HepG2 (cell line): Measurements from ENCODE around the gene FAM120B. TPM values are rescaled to one million over a fixed set of nuclear protein-coding genes. Genes with fewer than 3 reads are reported as not detected.

Source experiments
- AHDC1 ChIP-seq: sonication (generic); formaldehyde crosslinking; IDR thresholded peaks from 2 replicates; pipeline ENCODE4 v1.5.1; 2020; ENCODE audit warnings: mild to moderate bottlenecking, missing genetic modification reagents, borderline replicate concordance
- BATF2 ChIP-seq: sonication (generic); formaldehyde crosslinking; IDR thresholded peaks from 2 replicates; pipeline ENCODE4 v1.8.0; 2022; ENCODE audit warnings: mild to moderate bottlenecking, missing genetic modification reagents, moderate library complexity
- CCDC6 ChIP-seq: sonication (generic); formaldehyde crosslinking; IDR thresholded peaks from 2 replicates; pipeline ENCODE4 v1.8.1; 2022; ENCODE audit warnings: mild to moderate bottlenecking, missing genetic modification reagents, moderate library complexity
- GTF2F1 ChIP-seq: fragments of 150-350 bp; IDR thresholded peaks from 2 replicates; pipeline ENCODE4 v1.6.1; 2014; ENCODE audit warnings: low read length
- IKZF5 ChIP-seq: IDR thresholded peaks from 2 replicates; pipeline ENCODE4 v1.6.1; 2018; ENCODE audit warnings: missing genetic modification reagents, mild to moderate bottlenecking, missing compliant biosample characterization
- NRL ChIP-seq: sonication (generic); formaldehyde crosslinking; IDR thresholded peaks from 2 replicates; pipeline ENCODE4 v1.5.0; 2020; ENCODE audit warnings: missing genetic modification reagents, mild to moderate bottlenecking, moderate library complexity, borderline replicate concordance
- SNRNP70 ChIP-seq: fragments of 200-400 bp; formaldehyde crosslinking; IDR thresholded peaks from 2 replicates; pipeline ENCODE4 v1.6.1; 2017; ENCODE audit warnings: mild to moderate bottlenecking, low read depth, low read length, moderate library complexity
- ZNF3 ChIP-seq: IDR thresholded peaks from 2 replicates; pipeline ENCODE4 v1.7.0; 2017; ENCODE audit warnings: inconsistent platforms
- ZNF609 ChIP-seq: sonication (generic); formaldehyde crosslinking; IDR thresholded peaks from 2 replicates; pipeline ENCODE4 v1.4.0; 2020; ENCODE audit warnings: mild to moderate bottlenecking, missing genetic modification reagents, borderline replicate concordance
- polyA plus RNA-seq, 8 experiments: library from polyadenylated mRNA; depleted of rRNA in 3 of 8; stranded (reverse) in 7 of 8; unstranded in 1 of 8; fragments of >200 nt; fragmentation: Illumina TruSeq in 4 of 8; extraction: Trizol in 4 of 8; gene quantifications; 2 replicates each; pipeline versions ENCODE4 v1.2.1 to v1.2.3, GENCODE V29; 2011 to 2016; ENCODE audit warnings: low read depth in 4 of 8, missing spikeins in 1 of 8, mixed read lengths in 1 of 8; ENCODE audit not compliant: insufficient read depth in 1 of 8
- total RNA-seq, 5 experiments: library from RNA; depleted of rRNA; stranded (reverse); fragments of >200 nt; fragmentation: Illumina TruSeq; extraction: Trizol; gene quantifications; 2 replicates each; pipeline ENCODE4 v1.2.3, GENCODE V29; 2016; ENCODE audit warnings: low read depth in 1 of 5

Gene FAM120B
- total and polyA plus RNA-seq, 2 of the 13 experiments (the other 11 are each of a cell fraction or from before 2014, with no cell fraction given) = 9.2 to 10.7 TPM

GRCh38 chr6:170295510-170296422 lies 10.8 kb upstream of the FAM120B start (continued):
- TF ChIP-seq ZNF609 (CRISPR knock-in tag) (no peak; the same call in 1 of the 2 replicates), CCDC6 (CRISPR knock-in tag) (no peak; the same call in 1 of the 2 replicates), SNRNP70 (no peak), AHDC1 (CRISPR knock-in tag) (no peak), NRL (CRISPR knock-in tag) (no peak), ZNF3 (no peak), BATF2 (CRISPR knock-in tag) (no peak), GTF2F1 (no peak), IKZF5 (CRISPR knock-in tag) (no peak)
